C4-2B (cell line): Measurements from ENCODE around the gene PARD3.

Experiments used
- CTCF ChIP-seq: fragments of 450-650 bp; conservative IDR thresholded peaks from 2 replicates; pipeline ENCODE4 v1.5.1; 2017; ENCODE audit warnings: mild to moderate bottlenecking
- ZFX ChIP-seq: fragments of 450-650 bp; IDR thresholded peaks from 2 replicates; pipeline ENCODE4 v1.6.1; 2017

- TF ChIP-seq CTCF (no peak), ZFX (no peak)
Measured at GRCh38 chr10:34553747-34554146, 261.3 kb downstream of the PARD3 start.
